Erythroblast (primary cell): Measurements from ENCODE around the gene CKMT2.

Experiments used
- GATA1 ChIP-seq: IDR thresholded peaks from 2 replicates; pipeline ENCODE4 v1.6.1; 2011; ENCODE audit warnings: low read depth, mild to moderate bottlenecking, control low read depth, low read length, moderate library complexity
- POLR2A ChIP-seq: IDR thresholded peaks from 2 replicates; pipeline ENCODE4 v1.6.1; 2011; ENCODE audit warnings: mild to moderate bottlenecking, low read length

DNA sequence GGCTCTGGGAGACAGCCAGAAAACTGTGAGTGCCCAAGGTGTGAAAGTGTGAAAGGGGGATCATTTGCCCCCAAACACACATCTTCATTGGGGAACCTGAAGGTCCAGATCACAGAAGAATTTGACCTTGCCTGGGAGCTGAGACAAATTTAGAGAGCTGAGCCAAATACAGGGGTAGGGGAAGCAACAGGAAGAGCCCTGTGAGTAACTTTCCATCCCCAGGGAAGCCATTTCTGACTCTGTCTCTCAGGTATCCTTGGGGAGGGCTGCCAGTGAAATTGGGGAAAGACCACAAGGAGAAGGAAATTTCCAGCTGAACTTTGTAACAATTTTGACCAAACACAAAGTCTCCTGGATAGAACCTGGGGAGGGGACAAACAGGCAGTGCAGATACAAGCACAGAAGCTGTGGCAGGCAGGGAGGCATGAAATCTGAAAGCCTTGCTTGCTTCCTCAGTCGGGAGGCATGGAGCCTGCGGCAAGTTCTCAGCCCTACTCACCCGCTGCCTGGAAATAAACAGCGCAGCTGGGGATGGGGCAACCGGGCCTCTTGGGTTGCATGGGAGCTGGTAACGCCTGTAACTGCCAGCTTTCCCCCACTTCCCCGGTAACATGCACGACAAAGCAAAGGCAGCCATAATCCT lies 36.8 kb downstream of the CKMT2 start:
- TF ChIP-seq POLR2A (no peak), GATA1 (no peak)
